AG10803 (cell line): ENCODE results near the gene PRUNE2.

Source experiments
- DNase-seq: peaks from one replicate; pipeline ENCODE4 v3.0.0; 2010; ENCODE audit warnings: low read depth
- H3K4me3 ChIP-seq: 2 replicates; pipeline ENCODE4 v1.5.1; 2011; ENCODE audit warnings: mild to moderate bottlenecking, low read length, control low read depth
- CTCF ChIP-seq: conservative IDR thresholded peaks from 2 replicates; pipeline ENCODE4 v1.5.1; 2011; ENCODE audit warnings: mild to moderate bottlenecking, low read length, control low read depth, inconsistent platforms

Gene PRUNE2

DNA sequence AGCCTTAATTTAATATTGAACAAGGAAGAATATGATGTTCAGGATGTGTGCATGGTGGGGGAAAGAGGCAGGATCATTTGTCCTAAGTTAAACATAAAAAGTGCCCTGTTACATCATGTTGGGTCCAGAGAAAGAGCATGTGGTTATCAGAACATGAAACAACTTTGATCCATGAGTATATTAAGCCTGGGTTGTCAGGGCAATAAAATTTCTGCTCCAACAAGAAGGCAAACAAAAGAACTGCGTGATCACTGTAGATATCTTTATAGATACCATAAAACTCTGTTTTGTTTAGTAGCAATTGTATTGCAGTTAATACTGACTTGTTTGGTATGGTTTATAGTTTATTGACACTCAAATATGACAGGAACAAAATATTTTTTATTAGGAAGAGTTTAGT is 106.4 kb downstream of the PRUNE2 start:
- no peak for DNase-seq
- no peak for TF ChIP-seq CTCF
- no peak overlapping the region for H3K4me3 ChIP-seq

- no peak for DNase-seq
- TF ChIP-seq CTCF = no peak
- no peak overlapping the region for H3K4me3 ChIP-seq
These were observed 107.4 kb downstream of the PRUNE2 start for GRCh38 chr9:76798527-76798926.

GRCh38 chr9:76796296-76796695 is 109.6 kb downstream of the PRUNE2 start:
- no peak overlapping the region for H3K4me3 ChIP-seq
- DNase-seq = no peak
- TF ChIP-seq CTCF = no peak

GRCh38 chr9:76793784-76794431 is 112.0 kb downstream of the PRUNE2 start:
- DNase-seq = no peak
- H3K4me3 ChIP-seq = no peak overlapping the region

GRCh38 chr9:76789840-76790239 is 116.1 kb downstream of the PRUNE2 start:
- no peak overlapping the region for H3K4me3 ChIP-seq
- TF ChIP-seq CTCF = no peak
- no peak for DNase-seq

More at GRCh38 chr9:76793784-76794431, 112.0 kb downstream of the PRUNE2 start:
- TF ChIP-seq CTCF = no peak

DNA sequence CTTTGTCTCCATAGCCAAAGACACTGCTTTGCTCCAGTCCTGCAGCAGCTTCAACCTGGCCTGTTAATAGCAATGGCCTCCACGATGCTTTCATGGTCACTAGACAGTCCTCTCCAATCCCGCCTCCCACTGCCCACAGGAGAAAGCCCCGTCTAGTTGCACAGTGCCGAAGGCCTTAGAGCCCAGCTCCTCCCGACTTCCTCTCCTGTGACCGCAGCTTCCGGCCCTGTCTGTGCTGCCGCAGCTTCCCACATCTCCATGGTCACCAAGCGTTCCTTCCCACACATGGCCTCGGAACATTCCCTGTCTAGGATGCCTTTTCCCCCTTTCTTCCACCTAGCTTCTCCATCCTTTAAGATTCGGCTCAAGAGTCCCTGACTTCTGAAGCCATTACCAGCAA is 118.2 kb downstream of the PRUNE2 start:
- no peak for DNase-seq
- TF ChIP-seq CTCF = no peak
- H3K4me3 ChIP-seq = no peak overlapping the region

GRCh38 chr9:76785501-76785900 is 120.4 kb downstream of the PRUNE2 start:
- no peak overlapping the region for H3K4me3 ChIP-seq
- no peak for DNase-seq
- TF ChIP-seq CTCF = no peak
